Common myeloid progenitor, CD34-positive (primary cell): Measurements from ENCODE around the gene C11orf21.

Experiments used
- CTCF ChIA-PET: fragments of 350-600 bp; sonication (Branson Sonifier 250); formaldehyde crosslinking; loops from one replicate; lab custom pipeline; 2021; ENCODE audit warnings: antibody characterized with exemption; lab: Charles Lee
- POLR2A ChIA-PET: fragments of 350-600 bp; sonication (Branson Sonifier 250); formaldehyde crosslinking; loops from one replicate; lab custom pipeline; 2021; ENCODE audit warnings: antibody characterized with exemption; lab: Charles Lee
- DNase-seq, 3 donors: peaks; one replicate each; pipeline versions ENCODE4 v3.0.0 to v3.0.0-alpha.2; 2013
- H3K27ac ChIP-seq, 2 experiments: 1 replicate in 1 of 2; 2 replicates in 1 of 2; pipeline ENCODE4 v1.7.0; 2013; ENCODE audit warnings: inconsistent platforms in 2 of 2, low read length in 2 of 2, mild to moderate bottlenecking in 2 of 2, low read depth in 1 of 2, moderate library complexity in 1 of 2; ENCODE audit not compliant: severe bottlenecking in 2 of 2, insufficient read depth in 1 of 2, poor library complexity in 1 of 2
- H3K27me3 ChIP-seq, 5 experiments: replicated peaks in 2 of 5; 1 replicate in 3 of 5; 2 replicates in 2 of 5; pipeline versions ENCODE4 v1.6.1 to v1.7.0; 2013; ENCODE audit warnings: low read length in 4 of 5, mild to moderate bottlenecking in 2 of 5, moderate library complexity in 2 of 5, inconsistent platforms in 1 of 5; ENCODE audit not compliant: insufficient read depth in 5 of 5, control insufficient read depth in 4 of 5
- H3K36me3 ChIP-seq, 4 experiments: 1 replicate in 2 of 4; 2 replicates in 2 of 4; pipeline versions ENCODE4 v1.6.1 to v1.7.0; 2013; ENCODE audit warnings: low read length in 3 of 4, control low read depth in 1 of 4, mild to moderate bottlenecking in 1 of 4; ENCODE audit not compliant: control insufficient read depth in 4 of 4, insufficient read depth in 4 of 4
- H3K4me1 ChIP-seq, 4 experiments: 1 replicate in 3 of 4; 2 replicates in 1 of 4; pipeline versions ENCODE4 v1.6.1 to v1.7.1; 2013; ENCODE audit warnings: low read length in 3 of 4, mild to moderate bottlenecking in 3 of 4, control low read depth in 1 of 4, inconsistent platforms in 1 of 4, moderate library complexity in 1 of 4; ENCODE audit not compliant: control insufficient read depth in 4 of 4, insufficient read depth in 4 of 4; ENCODE audit errors: control extremely low read depth in 1 of 4
- H3K4me3 ChIP-seq, 7 experiments: 1 replicate in 4 of 7; 2 replicates in 3 of 7; pipeline versions ENCODE4 v1.5.1 to v1.7.0; 2013; ENCODE audit warnings: mild to moderate bottlenecking in 7 of 7, low read length in 6 of 7, moderate library complexity in 6 of 7, inconsistent platforms in 2 of 7, low read depth in 2 of 7, control low read depth in 1 of 7; ENCODE audit not compliant: insufficient read depth in 4 of 7, control insufficient read depth in 1 of 7; ENCODE audit errors: extremely low read depth in 1 of 7
- H3K9me3 ChIP-seq, 5 experiments: 1 replicate in 4 of 5; 2 replicates in 1 of 5; pipeline versions ENCODE4 v1.6.1 to v1.7.1; 2013; ENCODE audit warnings: low read length in 4 of 5, mild to moderate bottlenecking in 2 of 5, inconsistent platforms in 1 of 5, low read depth in 1 of 5, moderate library complexity in 1 of 5; ENCODE audit not compliant: control insufficient read depth in 4 of 5, insufficient read depth in 2 of 5; ENCODE audit errors: control extremely low read depth in 1 of 5
- WGBS: methylation state at CpG from one replicate; pipeline ENCODE4 v1.1.5; 2013; ENCODE audit not compliant: insufficient coverage; 5-methylcytosine and 5-hydroxymethylcytosine counted together

The C11orf21 gene

DNA sequence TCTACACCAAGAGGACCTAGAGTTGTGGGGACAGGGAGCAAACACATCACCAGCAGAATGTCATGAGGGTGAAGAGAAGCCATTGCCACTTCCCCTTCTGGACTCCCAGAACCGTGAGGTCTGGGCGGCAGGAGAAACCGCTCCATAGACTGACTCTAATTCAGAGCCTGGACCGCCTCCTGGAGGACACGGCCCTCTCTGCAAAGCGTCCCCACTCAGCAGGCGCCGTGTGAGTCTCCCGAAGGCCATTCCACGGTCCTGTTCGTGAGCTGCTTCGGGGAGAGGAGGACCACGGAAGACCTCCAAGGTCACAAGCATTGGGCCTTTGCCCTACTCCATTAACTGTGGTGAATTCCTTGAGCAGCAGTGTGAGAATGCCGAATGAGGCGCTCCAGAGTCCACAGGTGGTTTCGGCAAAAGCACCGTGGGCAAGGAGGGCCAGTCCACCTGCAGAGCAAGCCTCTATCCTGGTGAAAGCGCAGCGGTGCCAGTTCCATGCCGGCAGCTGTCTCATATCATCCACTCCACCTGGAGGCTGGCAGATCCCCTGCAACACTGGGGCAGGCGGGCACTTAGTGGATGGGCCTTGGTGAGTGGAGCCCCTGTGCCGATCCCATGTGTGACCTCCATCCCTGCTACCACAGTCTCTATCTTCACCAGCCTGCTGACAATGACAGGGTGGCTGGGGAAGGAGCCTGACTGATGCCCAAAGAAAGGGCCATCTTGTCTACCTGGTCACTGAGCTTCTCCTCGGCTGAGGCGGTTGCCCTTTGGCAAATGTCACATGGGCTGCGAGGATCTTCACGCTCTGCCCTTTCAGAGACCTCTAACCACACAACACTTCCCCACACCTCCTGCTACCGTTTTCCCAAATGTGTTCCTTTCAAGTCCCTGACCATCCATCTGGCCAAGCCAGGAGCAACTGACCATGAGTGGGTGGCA is 7.5 kb downstream of the C11orf21 start:
- Histone ChIP-seq H3K27ac (peak overlapping the region in 1 of 2 experiments; percentile 4), H3K9me3 (peaks cover 0 to 3% (median 0%) of the 10 kb centered on the region in 5 experiments), H3K36me3 (peaks cover 3 to 35% (median 22%) of the 10 kb centered on the region in 4 experiments), H3K4me3 (peak overlapping the region in 2 of 7 experiments; percentile 4 to 45), H3K4me1 (peaks cover 3 to 40% (median 22%) of the 10 kb centered on the region in 4 experiments), H3K27me3 (no peaks in the 10 kb centered on the region)
- POLR2A ChIA-PET, result no interaction called here
- WGBS, result 71% methylated on average over 25 of the region's 27 CpGs
- DNase-seq, result peak; percentile 42 to 71 (median 68)
- CTCF ChIA-PET, result interaction anchor here (1.1 to 2.2 kb wide), 7 partner anchors 11 to 126 kb away, joined by 3 to 9 read pairs (median 5); no protein-coding TSS in a partner anchor

DNA sequence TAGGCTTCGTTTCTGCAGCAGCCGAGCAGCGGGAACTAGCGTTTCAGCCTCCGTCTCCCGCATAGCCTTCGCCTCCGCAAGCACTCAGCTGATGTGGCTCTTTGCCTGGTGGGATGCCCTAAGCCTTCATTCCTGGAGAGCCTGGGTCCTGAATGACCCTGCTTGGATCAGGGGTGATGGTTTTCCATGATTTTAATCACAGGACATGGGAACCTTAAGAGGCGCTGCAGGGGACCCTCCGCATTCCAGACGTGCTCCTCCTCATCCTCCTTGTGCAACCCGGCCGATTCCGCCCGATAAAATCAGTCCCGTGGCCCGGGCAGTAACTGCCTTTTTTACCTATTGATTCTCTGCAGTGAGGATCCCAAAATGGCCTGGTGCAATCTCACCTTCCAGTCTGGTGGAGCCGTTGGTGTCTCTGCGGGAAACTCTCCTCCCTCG is 8.2 kb downstream of the C11orf21 start:
- ChIA-PET POLR2A (no interaction called here), CTCF (interaction anchor here (2.1 kb wide), 1 partner anchor 95 kb away, joined by 7 read pairs; no protein-coding TSS in a partner anchor)
- Histone ChIP-seq H3K4me1 (peaks cover 3 to 33% (median 15%) of the 10 kb centered on the region in 4 experiments), H3K9me3 (peaks cover 0 to 3% (median 0%) of the 10 kb centered on the region in 5 experiments), H3K27me3 (no peaks in the 10 kb centered on the region), H3K27ac (no peak overlapping the region), H3K36me3 (peaks cover 3 to 30% (median 18%) of the 10 kb centered on the region in 4 experiments), H3K4me3 (peak overlapping the region in 2 of 7 experiments; percentile 4 to 45)
- WGBS, result 86% methylated on average over 15 of the region's 20 CpGs
- no peak for DNase-seq

DNA sequence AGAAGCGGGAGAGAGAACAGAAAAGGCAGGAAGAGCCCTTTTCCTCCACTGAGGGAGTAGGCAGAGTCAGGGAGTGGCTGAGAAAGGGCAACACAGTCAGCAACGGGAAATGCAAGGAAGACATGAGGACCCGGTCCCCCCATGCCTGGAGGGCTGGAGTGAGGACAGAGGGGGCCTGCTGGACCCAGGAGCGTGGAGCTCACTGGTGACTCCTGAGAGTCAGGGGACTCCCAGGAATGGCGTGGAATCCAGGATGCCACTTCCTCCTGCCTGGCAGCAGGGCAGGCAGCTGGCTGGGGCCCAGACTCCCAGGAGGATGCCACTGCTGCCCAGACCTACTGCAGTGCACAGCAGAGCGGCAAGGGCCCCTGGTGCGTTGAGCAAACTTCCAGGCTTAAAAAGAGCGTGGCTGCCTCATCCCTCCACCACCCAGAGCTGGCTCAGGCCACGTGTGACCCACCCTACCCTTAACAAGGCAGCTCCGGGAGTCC is 11.3 kb downstream of the C11orf21 start:
- no peak for DNase-seq
- ChIA-PET CTCF (interaction anchor here (1.0 to 1.2 kb wide), 2 partner anchors 15 to 96 kb away, joined by 3 to 4 read pairs; no protein-coding TSS in a partner anchor), POLR2A (no interaction called here)
- 96% methylated on average over 7 of the region's 10 CpGs for WGBS
- Histone ChIP-seq H3K9me3 (peaks cover 0 to 3% (median 0%) of the 10 kb centered on the region in 5 experiments), H3K36me3 (peaks cover 0 to 5% (median 0%) of the 10 kb centered on the region in 4 experiments), H3K27me3 (peaks cover 0 to 2% (median 0%) of the 10 kb centered on the region in 5 experiments), H3K4me1 (peaks cover 0 to 25% (median 14%) of the 10 kb centered on the region in 4 experiments), H3K27ac (no peak overlapping the region), H3K4me3 (no peak overlapping the region)

DNA sequence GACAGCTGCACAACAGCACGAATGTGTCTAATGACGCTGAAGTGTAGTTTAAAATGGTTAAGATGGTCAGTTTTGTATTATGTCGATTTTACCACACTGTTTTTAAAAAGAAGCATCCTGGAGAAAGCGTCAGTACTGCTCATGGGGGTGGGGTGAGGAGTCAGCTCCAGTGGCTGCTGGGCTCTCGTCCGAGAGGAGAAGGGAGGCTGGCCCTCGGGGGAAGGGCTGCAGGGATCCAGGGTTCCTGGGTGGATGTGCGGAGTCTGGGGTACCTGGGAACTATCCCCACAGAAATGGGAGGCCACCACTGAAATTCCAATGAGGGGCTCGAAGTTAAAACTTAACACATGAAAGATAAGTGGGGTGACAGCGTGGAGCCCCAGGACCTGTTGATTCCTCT is 11.9 kb downstream of the C11orf21 start:
- Histone ChIP-seq H3K27ac (no peak overlapping the region), H3K4me1 (peaks cover 0 to 25% (median 14%) of the 10 kb centered on the region in 4 experiments), H3K36me3 (peaks cover 0 to 3% (median 0%) of the 10 kb centered on the region in 4 experiments), H3K9me3 (peaks cover 0 to 3% (median 0%) of the 10 kb centered on the region in 5 experiments), H3K27me3 (peaks cover 0 to 2% (median 0%) of the 10 kb centered on the region in 5 experiments), H3K4me3 (no peak overlapping the region)
- CTCF ChIA-PET, result interaction anchor here (1.0 to 1.6 kb wide), 4 partner anchors 9 to 96 kb away, joined by 3 to 5 read pairs (median 4); no protein-coding TSS in a partner anchor
- POLR2A ChIA-PET, result no interaction called here
- DNase-seq, result no peak
- 97% methylated on average over 10 of the region's 10 CpGs for WGBS

DNA sequence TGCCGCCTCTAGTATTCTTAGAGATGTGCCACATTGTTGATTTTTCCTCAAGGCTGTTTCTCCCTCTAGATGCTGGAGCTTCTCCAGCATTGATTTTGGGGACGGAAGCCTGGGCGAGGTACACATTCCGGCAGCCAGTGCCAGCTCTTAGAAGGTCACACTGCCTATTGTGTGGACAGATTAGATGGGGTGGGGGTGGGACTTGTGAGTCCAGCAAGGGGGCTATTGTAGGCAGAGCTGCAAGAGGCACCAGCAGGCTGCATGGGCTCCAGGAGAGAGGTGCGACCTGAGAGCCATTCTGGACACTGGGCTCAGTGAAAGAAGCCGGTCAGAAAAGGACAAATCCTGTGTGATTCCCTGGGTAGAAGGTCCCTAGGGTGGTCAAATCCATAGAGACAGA is 12.4 kb downstream of the C11orf21 start:
- peaks cover 0 to 3% (median 0%) of the 10 kb centered on the region in 4 experiments for H3K36me3 ChIP-seq
- peaks cover 0 to 3% (median 0%) of the 10 kb centered on the region in 5 experiments for H3K9me3 ChIP-seq
- no peak overlapping the region for H3K27ac ChIP-seq
- 100% methylated on average over 3 of the region's 6 CpGs for WGBS
- no peak overlapping the region for H3K4me3 ChIP-seq
- ChIA-PET POLR2A (interaction anchor here (0.6 kb wide), 1 partner anchor 40 kb away, joined by 3 read pairs; no protein-coding TSS in a partner anchor), CTCF (interaction anchor here (1.0 to 1.6 kb wide), 3 partner anchors 10 to 95 kb away, joined by 3 to 5 read pairs (median 3); no protein-coding TSS in a partner anchor)
- no peak for DNase-seq
- peaks cover 0 to 22% (median 14%) of the 10 kb centered on the region in 4 experiments for H3K4me1 ChIP-seq
- H3K27me3 ChIP-seq, result peaks cover 0 to 2% (median 0%) of the 10 kb centered on the region in 5 experiments

DNA sequence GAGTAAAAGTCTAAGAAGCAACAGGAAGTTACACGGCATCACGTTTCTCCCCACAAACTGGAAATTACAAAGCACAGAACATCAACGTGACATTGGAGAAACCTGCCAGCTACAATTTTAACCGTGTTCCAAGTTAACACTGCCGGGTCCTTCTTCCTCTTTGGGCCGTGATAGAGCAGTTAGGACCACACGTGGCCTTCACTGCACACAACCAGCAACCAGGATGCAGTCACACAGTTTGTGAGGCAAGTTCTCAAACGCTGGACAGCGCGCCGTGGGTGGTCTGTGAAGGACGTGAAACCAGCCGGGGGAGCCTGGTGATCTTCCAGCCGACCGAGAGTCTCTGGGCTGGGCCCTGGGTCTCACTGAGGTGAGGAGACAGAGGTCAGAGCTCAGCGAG is 14.6 kb downstream of the C11orf21 start:
- H3K4me1 ChIP-seq, result peaks cover 0 to 8% (median 7%) of the 10 kb centered on the region in 4 experiments

More for the DNA sequence above, 14.6 kb downstream of the C11orf21 start:
- 52% methylated on average over 16 of the region's 16 CpGs for WGBS
- peaks cover 0 to 2% (median 0%) of the 10 kb centered on the region in 5 experiments for H3K27me3 ChIP-seq
- H3K4me3 ChIP-seq, result no peak overlapping the region
- CTCF ChIA-PET, result interaction anchor here (1.2 to 2.0 kb wide), 2 partner anchors 12 to 90 kb away, joined by 3 to 6 read pairs; no protein-coding TSS in a partner anchor
- POLR2A ChIA-PET, result no interaction called here
- no peak overlapping the region for H3K27ac ChIP-seq
- peaks cover 0 to 3% (median 0%) of the 10 kb centered on the region in 4 experiments for H3K36me3 ChIP-seq
- DNase-seq, result peak in 2 of 3 donors; percentile 61 to 72
- peaks cover 0 to 9% (median 2%) of the 10 kb centered on the region in 5 experiments for H3K9me3 ChIP-seq
